Hippocampal formation (tissue), 2 donors: ENCODE measurements around the gene MYO3B.

ENCODE experiments used
- DNase-seq, 2 donors: peaks; one replicate each; lab custom pipeline; 2025; lab: John Stamatoyannopoulos, UW

The MYO3B gene

DNA sequence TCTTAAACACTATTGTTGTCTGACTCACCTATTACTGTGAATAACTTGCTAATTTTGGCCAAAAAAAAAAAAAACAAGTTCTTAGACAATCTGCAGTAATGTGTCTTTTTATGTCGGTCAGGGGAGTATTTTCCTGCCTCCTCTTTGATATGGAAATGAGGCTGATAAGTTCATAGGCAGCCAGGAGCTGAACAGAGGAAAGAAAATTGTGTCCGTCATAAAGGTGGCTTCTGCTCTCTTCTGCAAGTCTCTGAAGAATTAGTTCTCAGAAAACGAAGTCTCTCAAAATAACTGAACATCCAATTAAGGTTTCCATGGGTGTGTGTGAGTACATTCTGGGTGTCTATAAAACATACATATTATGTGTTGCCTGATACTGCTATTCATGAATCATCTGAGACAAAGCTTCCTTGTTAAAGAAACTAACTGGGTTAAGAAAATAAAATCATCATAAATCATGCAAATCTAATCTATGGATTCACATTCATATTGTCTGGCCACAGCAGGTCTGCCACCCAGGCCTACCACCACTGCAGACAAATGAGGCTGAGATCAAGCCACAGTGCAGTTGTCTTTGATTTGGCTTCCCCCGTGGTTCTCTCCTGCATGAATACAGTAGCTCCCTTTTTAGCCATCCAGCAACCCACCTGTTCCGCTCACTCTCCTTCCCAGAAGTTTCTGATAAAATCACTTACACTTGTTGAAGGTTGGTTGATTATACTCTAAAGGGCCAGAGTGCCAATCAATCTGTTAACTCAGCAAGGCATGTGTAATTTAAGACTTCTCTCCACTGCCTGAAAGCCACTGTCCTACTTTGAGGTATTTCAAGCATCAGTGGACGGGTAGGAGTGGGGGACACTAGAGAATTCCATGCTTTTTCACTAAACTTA lies 517.8 kb downstream of the MYO3B start:
- no peak for DNase-seq

DNA sequence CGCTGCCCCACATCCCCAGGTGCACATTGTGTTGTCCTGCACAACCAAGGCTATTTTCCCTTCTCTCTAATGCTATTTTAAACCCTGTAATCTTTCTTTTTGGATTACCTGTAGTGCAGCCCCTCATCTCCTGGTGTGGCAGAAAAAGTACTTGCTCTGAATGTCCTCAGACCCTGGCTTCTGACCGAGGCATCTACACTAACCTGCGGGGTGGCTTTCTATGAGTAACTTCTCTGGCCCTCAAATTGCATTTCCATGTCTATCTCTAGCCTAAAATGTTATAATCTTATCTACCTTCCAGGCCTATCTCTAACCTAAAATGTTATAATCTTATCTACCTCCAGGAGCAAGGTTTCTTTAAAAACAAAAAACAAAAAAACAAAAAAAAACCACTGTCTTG lies 519.0 kb downstream of the MYO3B start:
- DNase-seq, result no peak

- no peak for DNase-seq
Measured at GRCh38 chr2:170701011-170701410, 523.1 kb downstream of the MYO3B start.

GRCh38 chr2:170703776-170704476 lies 526.0 kb downstream of the MYO3B start:
- no peak for DNase-seq
